Suprapubic skin (tissue), 4 donors: ENCODE measurements around the gene LGALS7B. TPM values are rescaled to one million over a fixed set of nuclear protein-coding genes. Genes with fewer than 3 reads are reported as not detected.
"Not testable (repeated sequence)": the region's sequence is repeated elsewhere in the genome, so short reads cannot be mapped to it uniquely, and the experiment has no call there.

Experiments used
- DNase-seq, 2 donors: peaks; one replicate each; pipeline ENCODE4 v3.0.0-alpha.2; 2019; ENCODE audit warnings: low spot score in 2 of 2
- H3K27ac ChIP-seq: fragments of 200-600 bp; sonication (generic); one replicate; pipeline ENCODE4 v1.5.1; 2019
- H3K27me3 ChIP-seq: fragments of 200-600 bp; sonication (generic); one replicate; pipeline ENCODE4 v1.5.1; 2019
- H3K36me3 ChIP-seq: fragments of 200-600 bp; sonication (generic); one replicate; pipeline ENCODE4 v1.5.1; 2019
- H3K4me1 ChIP-seq: fragments of 200-600 bp; sonication (generic); one replicate; pipeline ENCODE4 v1.5.1; 2019
- H3K4me3 ChIP-seq: fragments of 200-600 bp; sonication (generic); one replicate; pipeline ENCODE4 v1.5.1; 2019; ENCODE audit warnings: mild to moderate bottlenecking
- H3K9me3 ChIP-seq: fragments of 200-600 bp; sonication (generic); one replicate; pipeline ENCODE4 v1.5.1; 2019
- EP300 ChIP-seq: sonication (generic); formaldehyde crosslinking; IDR thresholded peaks from one replicate; pipeline ENCODE4 v1.6.1; 2017; ENCODE audit warnings: antibody characterized with exemption
- POLR2A ChIP-seq, 2 donors: fragments of 450-650 bp; IDR thresholded peaks; one replicate each; pipeline ENCODE4 v1.6.1; 2017; ENCODE audit warnings: antibody characterized with exemption in 2 of 2, mild to moderate bottlenecking in 2 of 2, moderate library complexity in 2 of 2
- POLR2AphosphoS5 ChIP-seq, 3 donors: sonication (generic); formaldehyde crosslinking; IDR thresholded peaks; one replicate each; pipeline ENCODE4 v1.6.1; 2017; ENCODE audit warnings: antibody characterized with exemption in 3 of 3
- WGBS: methylation state at CpG from one replicate; pipeline ENCODE4 v1.1.5; 2018; 5-methylcytosine and 5-hydroxymethylcytosine counted together
- total RNA-seq, 4 donors: library from RNA; depleted of rRNA; stranded (reverse); fragments of >200 nt; gene quantifications; one replicate each; pipeline ENCODE4 v1.1.0, GENCODE V29; 2016
- TF ChIP-seq, protein P1 (sequence below), 2 donors: fragments of 200-600 bp in 1 of 2; fragments of 450-650 bp in 1 of 2; sonication (generic) in 1 of 2; IDR thresholded peaks; one replicate each; pipeline ENCODE4 v1.5.1; 2016 to 2019; ENCODE audit warnings: antibody characterized with exemption in 2 of 2, mild to moderate bottlenecking in 1 of 2, moderate library complexity in 1 of 2

The LGALS7B gene
- total RNA-seq, 4 donors from 2014 or later = 1,712 to 6,564 (median 4,773) TPM

DNA sequence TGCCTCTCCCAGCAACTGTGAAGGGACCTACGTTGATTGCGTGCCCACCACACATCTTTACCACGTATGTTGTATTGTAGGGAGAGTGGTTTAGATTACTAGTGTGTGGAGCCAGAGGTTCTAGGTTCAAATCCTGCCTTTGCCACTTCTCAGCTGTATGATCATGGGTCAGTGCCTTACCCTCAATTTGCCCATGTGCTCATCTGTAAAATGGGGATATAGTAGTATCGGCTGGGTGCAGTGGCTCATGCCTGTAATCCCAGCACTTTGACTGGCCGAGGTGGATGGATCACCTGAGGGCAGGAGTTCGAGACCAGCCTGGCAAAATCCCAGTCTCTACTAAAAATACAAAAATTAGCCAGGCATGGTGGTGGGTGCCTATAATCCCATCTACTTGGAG is 24.3 kb downstream of the LGALS7B start:
- no peaks in the 10 kb centered on the region for H3K9me3 ChIP-seq
- no peak overlapping the region for H3K4me3 ChIP-seq
- DNase-seq = no peak
- no peak overlapping the region for H3K27ac ChIP-seq
- no peaks in the 10 kb centered on the region for H3K27me3 ChIP-seq
- peaks cover 42% of the 10 kb centered on the region for H3K36me3 ChIP-seq
- no peaks in the 10 kb centered on the region for H3K4me1 ChIP-seq
- WGBS = 91% methylated on average over 5 of the region's 6 CpGs
- TF ChIP-seq, protein P1, sequence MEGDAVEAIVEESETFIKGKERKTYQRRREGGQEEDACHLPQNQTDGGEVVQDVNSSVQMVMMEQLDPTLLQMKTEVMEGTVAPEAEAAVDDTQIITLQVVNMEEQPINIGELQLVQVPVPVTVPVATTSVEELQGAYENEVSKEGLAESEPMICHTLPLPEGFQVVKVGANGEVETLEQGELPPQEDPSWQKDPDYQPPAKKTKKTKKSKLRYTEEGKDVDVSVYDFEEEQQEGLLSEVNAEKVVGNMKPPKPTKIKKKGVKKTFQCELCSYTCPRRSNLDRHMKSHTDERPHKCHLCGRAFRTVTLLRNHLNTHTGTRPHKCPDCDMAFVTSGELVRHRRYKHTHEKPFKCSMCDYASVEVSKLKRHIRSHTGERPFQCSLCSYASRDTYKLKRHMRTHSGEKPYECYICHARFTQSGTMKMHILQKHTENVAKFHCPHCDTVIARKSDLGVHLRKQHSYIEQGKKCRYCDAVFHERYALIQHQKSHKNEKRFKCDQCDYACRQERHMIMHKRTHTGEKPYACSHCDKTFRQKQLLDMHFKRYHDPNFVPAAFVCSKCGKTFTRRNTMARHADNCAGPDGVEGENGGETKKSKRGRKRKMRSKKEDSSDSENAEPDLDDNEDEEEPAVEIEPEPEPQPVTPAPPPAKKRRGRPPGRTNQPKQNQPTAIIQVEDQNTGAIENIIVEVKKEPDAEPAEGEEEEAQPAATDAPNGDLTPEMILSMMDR (IDR thresholded peaks at IDR 0.05) = no peak
- no peak for TF ChIP-seq POLR2A (IDR thresholded peaks at IDR 0.05)
- no peak for TF ChIP-seq POLR2AphosphoS5 (IDR thresholded peaks at IDR 0.05)
- TF ChIP-seq EP300 = no peak

DNA sequence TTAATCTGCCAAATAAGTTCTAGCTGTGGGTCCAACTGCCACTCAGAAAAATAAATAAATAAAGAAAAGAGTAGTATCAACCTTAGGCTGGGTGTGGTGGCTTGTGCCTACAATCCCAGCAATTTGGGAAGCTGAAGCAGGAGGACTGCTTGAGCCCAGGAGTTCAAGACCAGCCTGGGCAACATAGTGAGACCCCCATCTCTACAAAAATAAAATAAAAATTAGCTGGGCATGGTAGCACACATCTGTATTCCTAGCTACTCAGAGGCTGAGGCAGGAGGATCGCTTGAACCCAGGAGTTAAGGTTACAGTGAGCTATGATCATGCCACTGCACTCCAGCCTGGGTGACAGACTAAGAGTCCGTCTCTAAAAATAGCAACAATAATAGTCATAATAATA is 24.9 kb downstream of the LGALS7B start:
- 86% methylated on average over 2 of the region's 2 CpGs for WGBS
- DNase-seq, H3K4me1 ChIP-seq, H3K9me3 ChIP-seq, H3K27me3 ChIP-seq, H3K4me3 ChIP-seq, H3K27ac ChIP-seq: not testable (repeated sequence)
- peaks cover 48% of the 10 kb centered on the region for H3K36me3 ChIP-seq

DNA sequence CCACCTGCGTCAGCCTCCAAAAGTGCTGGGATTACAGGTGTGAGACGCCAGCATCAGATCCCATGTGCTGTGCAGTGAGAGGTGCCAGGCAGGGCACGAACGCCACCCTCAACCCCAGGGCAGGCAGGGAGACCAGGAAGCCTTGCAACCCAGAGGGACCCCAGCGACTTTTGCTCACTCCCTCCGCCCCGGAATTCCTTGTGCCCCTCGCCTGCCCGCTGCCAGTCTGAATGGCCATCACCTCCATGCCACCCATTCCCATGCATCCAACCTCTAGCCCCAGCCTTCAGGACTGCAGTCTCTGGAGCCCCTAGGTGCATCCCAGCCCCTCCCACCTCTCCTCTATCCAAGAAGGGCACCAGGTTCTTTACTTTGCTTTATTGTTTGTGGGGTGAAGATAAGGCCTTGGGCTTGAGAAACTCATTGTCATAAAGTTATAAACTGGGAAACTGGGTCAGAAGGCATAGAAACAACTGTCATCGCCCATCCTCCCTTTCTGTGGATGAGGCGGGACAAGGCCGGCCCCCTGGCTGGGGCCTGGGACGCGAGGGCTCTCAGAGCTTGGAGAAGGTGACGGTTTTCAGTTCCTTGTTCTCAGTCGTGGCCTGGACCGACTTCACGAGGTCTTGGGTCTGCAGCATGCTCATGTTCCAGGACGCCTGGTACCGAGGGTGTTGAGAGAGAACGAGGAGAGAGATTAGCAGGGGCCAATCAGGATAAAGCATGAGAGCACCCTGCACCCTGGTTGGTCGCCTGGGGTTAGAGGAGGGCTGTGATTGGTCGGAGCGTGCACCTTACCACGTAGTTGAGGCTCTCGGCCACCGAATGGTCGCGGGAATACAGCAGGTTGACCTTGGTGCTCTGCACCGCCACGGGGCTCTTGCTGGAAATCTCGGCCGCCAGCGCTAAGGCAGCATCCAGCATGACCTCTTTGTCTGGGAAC is 26.3 kb downstream of the LGALS7B start:
- Histone ChIP-seq H3K4me3 (no peak overlapping the region), H3K36me3 (peaks cover 54% of the 10 kb centered on the region), H3K27me3 (no peaks in the 10 kb centered on the region), H3K27ac (no peak overlapping the region), H3K9me3 (no peaks in the 10 kb centered on the region), H3K4me1 (no peaks in the 10 kb centered on the region)
- TF ChIP-seq, protein P1 (IDR thresholded peaks at IDR 0.05) = no peak
- no peak for TF ChIP-seq POLR2AphosphoS5 (IDR thresholded peaks at IDR 0.05)
- no peak for TF ChIP-seq EP300
- TF ChIP-seq POLR2A (IDR thresholded peaks at IDR 0.05) = no peak
- no peak for DNase-seq
- 83% methylated on average over 29 of the region's 34 CpGs for WGBS

- no peak for DNase-seq
- WGBS = 94% methylated on average over 18 of the region's 18 CpGs
Observed at GRCh38 chr19:38816131-38816750, 27.2 kb downstream of the LGALS7B start.

DNA sequence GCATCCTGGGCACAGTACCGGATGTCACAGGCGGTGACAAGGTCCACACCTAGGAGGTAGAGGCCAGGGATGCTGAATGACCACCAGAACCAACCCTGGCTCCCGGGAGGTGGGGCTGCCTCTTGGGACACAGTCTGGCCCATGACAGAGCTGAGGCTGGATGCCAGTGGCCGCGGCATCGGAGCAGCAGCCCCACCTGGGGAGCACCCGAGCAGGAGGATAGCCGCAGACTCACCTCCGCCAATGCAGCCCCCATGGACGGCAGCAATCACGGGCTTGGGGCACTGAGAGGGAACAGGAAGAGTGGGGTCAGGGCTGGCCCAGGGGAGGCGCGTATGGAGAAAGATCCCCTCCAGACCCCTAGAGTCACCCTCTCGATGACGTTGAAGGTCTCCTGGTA is 28.1 kb downstream of the LGALS7B start:
- Histone ChIP-seq H3K4me1 (no peaks in the 10 kb centered on the region), H3K27me3 (no peaks in the 10 kb centered on the region), H3K27ac (no peak overlapping the region), H3K9me3 (no peaks in the 10 kb centered on the region), H3K36me3 (peaks cover 63% of the 10 kb centered on the region), H3K4me3 (no peak overlapping the region)
- 96% methylated on average over 12 of the region's 15 CpGs for WGBS
- no peak for DNase-seq
- TF ChIP-seq, protein P1 (IDR thresholded peaks at IDR 0.05) = no peak
- TF ChIP-seq POLR2A (IDR thresholded peaks at IDR 0.05) (no peak), EP300 (no peak), POLR2AphosphoS5 (IDR thresholded peaks at IDR 0.05) (no peak)

More at GRCh38 chr19:38816131-38816750, 27.2 kb downstream of the LGALS7B start:
- TF ChIP-seq POLR2A (IDR thresholded peaks at IDR 0.05) = no peak
- TF ChIP-seq, protein P1 (IDR thresholded peaks at IDR 0.05) = no peak
- TF ChIP-seq POLR2AphosphoS5 (IDR thresholded peaks at IDR 0.05) = no peak
- no peak for TF ChIP-seq EP300
- H3K4me3 ChIP-seq = no peak overlapping the region
- H3K4me1 ChIP-seq = no peaks in the 10 kb centered on the region
- no peaks in the 10 kb centered on the region for H3K27me3 ChIP-seq
- H3K9me3 ChIP-seq = no peaks in the 10 kb centered on the region
- H3K36me3 ChIP-seq = peaks cover 57% of the 10 kb centered on the region
- no peak overlapping the region for H3K27ac ChIP-seq
